Natural killer cell (primary cell): Measurements from ENCODE around the gene SYVN1. TPM values are rescaled to one million over a fixed set of nuclear protein-coding genes. Genes with fewer than 3 reads are reported as not detected.
A peak's percentile ranks its signal among the peaks of the same experiment; 100 is the strongest.

Source experiments
- ATAC-seq, 3 donors: fragments of 150-1000 bp in 2 of 3; fragments of 200-7000 bp in 1 of 3; cut with Tn5 transposase; 1 replicate in 1 of 3; 2 replicates in 2 of 3; pipeline ENCODE4 v1.10.0; 2021; ENCODE audit warnings: mild to moderate bottlenecking in 2 of 3, moderate library complexity in 2 of 3
- DNase-seq, 2 donors: peaks; one replicate each; pipeline versions ENCODE4 v3.0.0 to v3.0.0-alpha.2; 2013 to 2021; ENCODE audit warnings: mixed read lengths in 1 of 2
- H3K27ac ChIP-seq: one replicate; pipeline ENCODE4 v1.5.1; 2013; ENCODE audit warnings: mild to moderate bottlenecking, low read length
- H3K27me3 ChIP-seq: one replicate; pipeline ENCODE4 v1.6.1; 2013; ENCODE audit warnings: low read length; ENCODE audit not compliant: control insufficient read depth, insufficient read depth
- H3K36me3 ChIP-seq: one replicate; pipeline ENCODE4 v1.6.1; 2013; ENCODE audit warnings: low read length; ENCODE audit not compliant: control insufficient read depth, insufficient read depth
- H3K4me1 ChIP-seq: one replicate; pipeline ENCODE4 v1.6.1; 2013; ENCODE audit warnings: low read length; ENCODE audit not compliant: control insufficient read depth, insufficient read depth
- H3K4me3 ChIP-seq: one replicate; pipeline ENCODE4 v1.5.1; 2013; ENCODE audit warnings: low read length
- H3K9me3 ChIP-seq: one replicate; pipeline ENCODE4 v1.6.1; 2013; ENCODE audit warnings: low read length; ENCODE audit not compliant: control insufficient read depth, insufficient read depth
- H3K27ac Mint-ChIP-seq, 2 donors: one replicate each; pipeline ENCODE4 v1.8.0; 2022; ENCODE audit warnings: mild to moderate bottlenecking in 2 of 2, mixed read lengths in 2 of 2, moderate library complexity in 1 of 2
- H3K27me3 Mint-ChIP-seq, 2 donors: one replicate each; pipeline ENCODE4 v1.8.0; 2022; ENCODE audit warnings: low read depth in 2 of 2, mixed read lengths in 2 of 2
- H3K36me3 Mint-ChIP-seq: one replicate; pipeline ENCODE4 v1.8.0; 2022; ENCODE audit warnings: mixed read lengths
- H3K4me1 Mint-ChIP-seq, 2 donors: one replicate each; pipeline ENCODE4 v1.8.0; 2022; ENCODE audit warnings: mixed read lengths in 2 of 2
- H3K4me3 Mint-ChIP-seq: one replicate; pipeline ENCODE4 v1.8.0; 2022; ENCODE audit warnings: mild to moderate bottlenecking, moderate library complexity, mixed read lengths
- H3K9me3 Mint-ChIP-seq, 2 donors: one replicate each; pipeline ENCODE4 v1.8.0; 2022; ENCODE audit warnings: mixed read lengths in 2 of 2
- WGBS: methylation state at CpG from one replicate; pipeline ENCODE4 v1.1.7; 2013; ENCODE audit warnings: missing lambda C conversion rate; ENCODE audit not compliant: insufficient coverage; 5-methylcytosine and 5-hydroxymethylcytosine counted together
- intact Hi-C: fragments of 100-400 bp; cut with micrococcal nuclease; formaldehyde crosslinking; loops from one replicate; pipeline ENCODE4 v1.14.2; 2022
- total RNA-seq, 4 donors: library from RNA; stranded (reverse); fragments of 120-200 nt in 1 of 4; gene quantifications; one replicate each; pipeline versions ENCODE4 v1.2.3 to v1.2.4, GENCODE V29; 2013 to 2022
- TF ChIP-seq, protein P1 (sequence below): fragments of 200-600 bp; IDR thresholded peaks from one replicate; pipeline ENCODE4 v1.8.0; 2022; ENCODE audit warnings: antibody characterized with exemption

Gene SYVN1
- total RNA-seq, 3 donors from 2014 or later (not counting 1 experiment from before 2014, with no cell fraction given): 72.9 to 109 (median 90.2) TPM

DNA sequence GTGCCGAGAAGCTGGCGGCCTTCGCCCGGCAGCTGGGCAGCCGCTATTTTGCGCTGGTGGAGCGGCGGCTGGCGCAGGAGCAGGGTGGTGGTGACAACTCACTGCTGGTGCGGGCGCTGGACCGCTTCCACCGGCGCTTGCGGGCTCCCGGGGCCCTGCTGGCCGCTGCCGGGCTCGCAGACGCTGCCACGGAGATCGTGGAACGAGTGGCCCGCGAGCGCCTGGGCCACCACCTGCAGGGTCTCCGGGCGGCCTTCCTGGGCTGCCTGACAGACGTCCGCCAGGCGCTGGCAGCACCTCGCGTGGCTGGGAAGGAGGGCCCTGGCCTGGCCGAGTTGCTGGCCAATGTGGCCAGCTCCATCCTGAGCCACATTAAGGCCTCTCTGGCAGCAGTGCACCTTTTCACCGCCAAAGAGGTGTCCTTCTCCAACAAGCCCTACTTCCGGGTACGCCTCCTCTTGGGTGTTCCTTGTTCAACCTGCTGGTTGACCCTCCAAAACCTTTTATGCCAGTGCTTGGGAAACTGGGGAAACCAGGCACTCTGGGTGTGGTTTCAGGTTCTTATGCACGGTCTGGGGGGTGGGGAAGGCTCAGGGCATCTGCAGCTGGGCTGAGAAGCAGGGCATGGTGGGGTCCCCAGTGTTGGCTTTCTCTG, 25.7 kb downstream of the SYVN1 start:
- ATAC-seq: no peak
- H3K9me3 Mint-ChIP-seq: no peaks in the 10 kb centered on the region

DNA sequence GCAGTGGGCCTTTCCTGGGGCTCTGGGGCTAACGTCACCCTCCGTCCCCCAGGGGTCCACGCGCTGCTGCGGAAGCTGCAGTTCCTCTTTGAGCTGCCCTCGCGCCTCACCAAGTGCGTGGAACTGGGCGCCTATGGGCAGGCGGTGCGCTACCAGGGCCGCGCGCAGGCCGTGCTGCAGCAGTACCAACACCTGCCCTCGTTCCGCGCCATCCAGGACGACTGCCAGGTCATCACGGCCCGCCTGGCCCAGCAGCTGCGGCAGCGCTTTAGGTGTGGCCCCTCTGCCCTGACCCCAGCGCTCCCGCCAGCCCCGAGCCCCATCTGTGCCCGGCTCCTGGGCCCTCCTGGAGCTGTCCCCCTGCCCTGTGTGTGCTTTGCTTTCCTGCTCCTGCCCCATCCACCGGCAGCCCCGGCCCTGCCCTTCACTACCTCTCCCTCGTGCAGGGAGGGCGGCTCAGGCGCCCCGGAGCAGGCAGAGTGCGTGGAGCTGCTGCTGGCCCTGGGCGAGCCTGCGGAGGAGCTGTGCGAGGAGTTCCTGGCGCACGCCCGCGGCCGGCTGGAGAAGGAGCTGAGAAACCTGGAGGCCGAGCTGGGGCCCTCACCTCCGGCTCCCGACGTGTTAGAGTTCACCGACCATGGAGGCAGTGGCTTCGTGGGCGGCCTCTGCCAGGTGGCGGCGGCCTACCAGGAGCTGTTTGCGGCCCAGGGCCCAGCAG, 26.4 kb downstream of the SYVN1 start:
- no peak for DNase-seq
- Mint-ChIP-seq H3K36me3 (no peaks in the 10 kb centered on the region), H3K27ac (no peak overlapping the region)

More for the DNA sequence above, 25.7 kb downstream of the SYVN1 start:
- H3K4me3 Mint-ChIP-seq: no peak overlapping the region
- peaks cover 17% of the 10 kb centered on the region for H3K36me3 ChIP-seq
- H3K27ac Mint-ChIP-seq: no peak overlapping the region
- no peak for DNase-seq
- 95% methylated on average over 38 of the region's 38 CpGs for WGBS
- peaks cover 34 to 47% of the 10 kb centered on the region in 2 donors for H3K4me1 Mint-ChIP-seq
- no peak overlapping the region for H3K4me3 ChIP-seq
- no peak overlapping the region for H3K27ac ChIP-seq
- H3K36me3 Mint-ChIP-seq: no peaks in the 10 kb centered on the region
- H3K27me3 Mint-ChIP-seq: no peaks in the 10 kb centered on the region
- intact Hi-C loops: no loop called here
- H3K27me3 ChIP-seq: no peaks in the 10 kb centered on the region
- H3K4me1 ChIP-seq: peaks cover 37% of the 10 kb centered on the region
- TF ChIP-seq, protein P1, sequence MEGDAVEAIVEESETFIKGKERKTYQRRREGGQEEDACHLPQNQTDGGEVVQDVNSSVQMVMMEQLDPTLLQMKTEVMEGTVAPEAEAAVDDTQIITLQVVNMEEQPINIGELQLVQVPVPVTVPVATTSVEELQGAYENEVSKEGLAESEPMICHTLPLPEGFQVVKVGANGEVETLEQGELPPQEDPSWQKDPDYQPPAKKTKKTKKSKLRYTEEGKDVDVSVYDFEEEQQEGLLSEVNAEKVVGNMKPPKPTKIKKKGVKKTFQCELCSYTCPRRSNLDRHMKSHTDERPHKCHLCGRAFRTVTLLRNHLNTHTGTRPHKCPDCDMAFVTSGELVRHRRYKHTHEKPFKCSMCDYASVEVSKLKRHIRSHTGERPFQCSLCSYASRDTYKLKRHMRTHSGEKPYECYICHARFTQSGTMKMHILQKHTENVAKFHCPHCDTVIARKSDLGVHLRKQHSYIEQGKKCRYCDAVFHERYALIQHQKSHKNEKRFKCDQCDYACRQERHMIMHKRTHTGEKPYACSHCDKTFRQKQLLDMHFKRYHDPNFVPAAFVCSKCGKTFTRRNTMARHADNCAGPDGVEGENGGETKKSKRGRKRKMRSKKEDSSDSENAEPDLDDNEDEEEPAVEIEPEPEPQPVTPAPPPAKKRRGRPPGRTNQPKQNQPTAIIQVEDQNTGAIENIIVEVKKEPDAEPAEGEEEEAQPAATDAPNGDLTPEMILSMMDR: no peak
- H3K9me3 ChIP-seq: no peaks in the 10 kb centered on the region

DNA sequence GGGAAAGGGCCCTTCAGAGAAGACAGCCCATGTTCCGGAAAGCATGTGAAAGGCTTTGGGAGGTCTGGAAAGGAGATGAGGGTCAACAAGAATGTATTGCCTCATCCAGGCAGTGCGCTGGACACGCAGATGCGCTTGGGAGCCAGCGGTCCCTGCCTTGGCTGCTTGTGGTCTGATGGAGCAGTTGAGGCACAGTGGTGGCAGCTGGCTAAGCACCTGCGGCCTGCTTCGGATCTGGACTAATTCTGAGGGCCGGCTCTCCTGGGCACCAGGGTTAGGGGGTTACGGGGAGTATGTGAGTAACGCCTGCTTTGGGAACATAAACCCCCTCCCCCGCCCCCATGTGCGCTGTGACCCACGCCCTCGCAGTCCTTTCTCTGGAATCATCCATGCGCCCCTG, 27.2 kb downstream of the SYVN1 start:
- peaks cover 26% of the 10 kb centered on the region for H3K36me3 ChIP-seq
- 94% methylated on average over 15 of the region's 15 CpGs for WGBS
- Mint-ChIP-seq H3K4me1 (peaks cover 19 to 38% of the 10 kb centered on the region in 2 donors), H3K4me3 (no peak overlapping the region), H3K27ac (peak overlapping the region in 1 of 2 donors; percentile 82), H3K9me3 (no peaks in the 10 kb centered on the region), H3K27me3 (no peaks in the 10 kb centered on the region), H3K36me3 (no peaks in the 10 kb centered on the region)
- TF ChIP-seq, protein P1: no peak
- ATAC-seq (no peak), DNase-seq (no peak)
- H3K9me3 ChIP-seq: no peaks in the 10 kb centered on the region
- H3K4me1 ChIP-seq: peaks cover 24% of the 10 kb centered on the region
- no peak overlapping the region for H3K4me3 ChIP-seq
- no peaks in the 10 kb centered on the region for H3K27me3 ChIP-seq
- H3K27ac ChIP-seq: no peak overlapping the region
- intact Hi-C loops: no loop called here

More for the DNA sequence above, 26.4 kb downstream of the SYVN1 start:
- H3K9me3 Mint-ChIP-seq: no peaks in the 10 kb centered on the region
- TF ChIP-seq, protein P1: no peak
- H3K27ac ChIP-seq: no peak overlapping the region
- no peaks in the 10 kb centered on the region for H3K9me3 ChIP-seq
- H3K36me3 ChIP-seq: peaks cover 19% of the 10 kb centered on the region
- peaks cover 28 to 40% of the 10 kb centered on the region in 2 donors for H3K4me1 Mint-ChIP-seq
- 97% methylated on average over 52 of the region's 52 CpGs for WGBS
- ATAC-seq: no peak
- no peak overlapping the region for H3K4me3 ChIP-seq
- no peaks in the 10 kb centered on the region for H3K27me3 Mint-ChIP-seq
- peaks cover 30% of the 10 kb centered on the region for H3K4me1 ChIP-seq
- no peaks in the 10 kb centered on the region for H3K27me3 ChIP-seq
- H3K4me3 Mint-ChIP-seq: no peak overlapping the region
- intact Hi-C loops: no loop called here
